GM23338 (cell line): ENCODE results near the gene ORM1.

ENCODE experiments used
- CREB1 ChIP-seq: fragments of 250-450 bp; sonication (Bioruptor Pico); IDR thresholded peaks from 2 replicates; pipeline ENCODE4 v1.5.0; 2020; ENCODE audit warnings: low read depth, mild to moderate bottlenecking, moderate library complexity
- EZH2 ChIP-seq: fragments of 200-600 bp; sonication (generic); IDR thresholded peaks from one replicate; pipeline ENCODE4 v1.8.0; 2017; ENCODE audit warnings: antibody characterized with exemption, mild to moderate bottlenecking, low read depth; ENCODE audit not compliant: unreplicated experiment
- JUNB ChIP-seq: IDR thresholded peaks from one replicate; pipeline ENCODE4 v1.6.1; 2016; ENCODE audit warnings: antibody characterized with exemption; ENCODE audit not compliant: unreplicated experiment
- POLR2AphosphoS5 ChIP-seq: IDR thresholded peaks from 2 replicates; pipeline ENCODE4 v1.6.1; 2016; ENCODE audit warnings: antibody characterized with exemption, low read depth
- STAT1 ChIP-seq: IDR thresholded peaks from one replicate; pipeline ENCODE4 v1.6.1; 2016; ENCODE audit warnings: antibody characterized with exemption; ENCODE audit not compliant: unreplicated experiment
- TF ChIP-seq, protein P1 (sequence below): IDR thresholded peaks from one replicate; pipeline ENCODE4 v1.6.1; 2018; ENCODE audit warnings: antibody characterized with exemption; ENCODE audit not compliant: unreplicated experiment
- TF ChIP-seq, protein P2 (sequence below), 2 experiments: fragments of 200-600 bp in 1 of 2; sonication (generic) in 1 of 2; conservative IDR thresholded peaks; 2 replicates each; pipeline versions ENCODE4 v1.5.1 to v1.6.1; 2016 to 2017; ENCODE audit warnings: antibody characterized with exemption in 2 of 2, low read depth in 2 of 2, mild to moderate bottlenecking in 2 of 2, moderate library complexity in 1 of 2
- TF ChIP-seq, protein P3 (sequence below): IDR thresholded peaks from 2 replicates; pipeline ENCODE4 v1.6.1; 2016; ENCODE audit warnings: antibody characterized with exemption

DNA sequence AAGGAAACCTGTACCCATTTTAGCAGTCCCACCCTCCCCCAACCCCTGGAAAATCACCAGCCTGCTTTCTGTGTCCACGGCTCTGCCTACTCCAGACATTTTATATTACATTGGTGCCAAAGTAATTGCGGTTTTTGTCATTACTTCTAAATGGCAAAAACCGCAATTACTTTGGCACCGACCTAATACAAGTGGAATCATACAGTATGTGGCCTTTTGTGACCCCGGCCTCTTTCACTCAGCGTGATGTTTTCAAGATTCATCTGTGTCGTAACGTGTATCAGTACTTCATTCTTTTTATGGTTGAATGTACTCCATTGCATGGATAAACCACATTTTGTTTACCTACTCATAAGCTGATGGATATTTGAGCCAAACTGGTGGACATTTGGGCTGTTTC, 9.7 kb upstream of the ORM1 start:
- TF ChIP-seq CREB1 (CRISPR knock-in tag): no peak
- TF ChIP-seq, protein P1, sequence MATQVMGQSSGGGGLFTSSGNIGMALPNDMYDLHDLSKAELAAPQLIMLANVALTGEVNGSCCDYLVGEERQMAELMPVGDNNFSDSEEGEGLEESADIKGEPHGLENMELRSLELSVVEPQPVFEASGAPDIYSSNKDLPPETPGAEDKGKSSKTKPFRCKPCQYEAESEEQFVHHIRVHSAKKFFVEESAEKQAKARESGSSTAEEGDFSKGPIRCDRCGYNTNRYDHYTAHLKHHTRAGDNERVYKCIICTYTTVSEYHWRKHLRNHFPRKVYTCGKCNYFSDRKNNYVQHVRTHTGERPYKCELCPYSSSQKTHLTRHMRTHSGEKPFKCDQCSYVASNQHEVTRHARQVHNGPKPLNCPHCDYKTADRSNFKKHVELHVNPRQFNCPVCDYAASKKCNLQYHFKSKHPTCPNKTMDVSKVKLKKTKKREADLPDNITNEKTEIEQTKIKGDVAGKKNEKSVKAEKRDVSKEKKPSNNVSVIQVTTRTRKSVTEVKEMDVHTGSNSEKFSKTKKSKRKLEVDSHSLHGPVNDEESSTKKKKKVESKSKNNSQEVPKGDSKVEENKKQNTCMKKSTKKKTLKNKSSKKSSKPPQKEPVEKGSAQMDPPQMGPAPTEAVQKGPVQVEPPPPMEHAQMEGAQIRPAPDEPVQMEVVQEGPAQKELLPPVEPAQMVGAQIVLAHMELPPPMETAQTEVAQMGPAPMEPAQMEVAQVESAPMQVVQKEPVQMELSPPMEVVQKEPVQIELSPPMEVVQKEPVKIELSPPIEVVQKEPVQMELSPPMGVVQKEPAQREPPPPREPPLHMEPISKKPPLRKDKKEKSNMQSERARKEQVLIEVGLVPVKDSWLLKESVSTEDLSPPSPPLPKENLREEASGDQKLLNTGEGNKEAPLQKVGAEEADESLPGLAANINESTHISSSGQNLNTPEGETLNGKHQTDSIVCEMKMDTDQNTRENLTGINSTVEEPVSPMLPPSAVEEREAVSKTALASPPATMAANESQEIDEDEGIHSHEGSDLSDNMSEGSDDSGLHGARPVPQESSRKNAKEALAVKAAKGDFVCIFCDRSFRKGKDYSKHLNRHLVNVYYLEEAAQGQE: no peak
- TF ChIP-seq, protein P2, sequence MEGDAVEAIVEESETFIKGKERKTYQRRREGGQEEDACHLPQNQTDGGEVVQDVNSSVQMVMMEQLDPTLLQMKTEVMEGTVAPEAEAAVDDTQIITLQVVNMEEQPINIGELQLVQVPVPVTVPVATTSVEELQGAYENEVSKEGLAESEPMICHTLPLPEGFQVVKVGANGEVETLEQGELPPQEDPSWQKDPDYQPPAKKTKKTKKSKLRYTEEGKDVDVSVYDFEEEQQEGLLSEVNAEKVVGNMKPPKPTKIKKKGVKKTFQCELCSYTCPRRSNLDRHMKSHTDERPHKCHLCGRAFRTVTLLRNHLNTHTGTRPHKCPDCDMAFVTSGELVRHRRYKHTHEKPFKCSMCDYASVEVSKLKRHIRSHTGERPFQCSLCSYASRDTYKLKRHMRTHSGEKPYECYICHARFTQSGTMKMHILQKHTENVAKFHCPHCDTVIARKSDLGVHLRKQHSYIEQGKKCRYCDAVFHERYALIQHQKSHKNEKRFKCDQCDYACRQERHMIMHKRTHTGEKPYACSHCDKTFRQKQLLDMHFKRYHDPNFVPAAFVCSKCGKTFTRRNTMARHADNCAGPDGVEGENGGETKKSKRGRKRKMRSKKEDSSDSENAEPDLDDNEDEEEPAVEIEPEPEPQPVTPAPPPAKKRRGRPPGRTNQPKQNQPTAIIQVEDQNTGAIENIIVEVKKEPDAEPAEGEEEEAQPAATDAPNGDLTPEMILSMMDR (conservative IDR thresholded peaks at IDR 0.05; ENCODE audit: low read depth in 2 of 2): no peak
- no peak for TF ChIP-seq JUNB
- no peak for TF ChIP-seq STAT1
- no peak for TF ChIP-seq EZH2
- TF ChIP-seq, protein P3, sequence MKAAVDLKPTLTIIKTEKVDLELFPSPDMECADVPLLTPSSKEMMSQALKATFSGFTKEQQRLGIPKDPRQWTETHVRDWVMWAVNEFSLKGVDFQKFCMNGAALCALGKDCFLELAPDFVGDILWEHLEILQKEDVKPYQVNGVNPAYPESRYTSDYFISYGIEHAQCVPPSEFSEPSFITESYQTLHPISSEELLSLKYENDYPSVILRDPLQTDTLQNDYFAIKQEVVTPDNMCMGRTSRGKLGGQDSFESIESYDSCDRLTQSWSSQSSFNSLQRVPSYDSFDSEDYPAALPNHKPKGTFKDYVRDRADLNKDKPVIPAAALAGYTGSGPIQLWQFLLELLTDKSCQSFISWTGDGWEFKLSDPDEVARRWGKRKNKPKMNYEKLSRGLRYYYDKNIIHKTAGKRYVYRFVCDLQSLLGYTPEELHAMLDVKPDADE: no peak
- TF ChIP-seq POLR2AphosphoS5: no peak
